ENCODE measurements around the gene ADAMTS1. TPM values are rescaled to one million over a fixed set of nuclear protein-coding genes. Genes with fewer than 3 reads are reported as not detected.

The ADAMTS1 gene
- total RNA-seq, 1 donor: 589 TPM

DNA sequence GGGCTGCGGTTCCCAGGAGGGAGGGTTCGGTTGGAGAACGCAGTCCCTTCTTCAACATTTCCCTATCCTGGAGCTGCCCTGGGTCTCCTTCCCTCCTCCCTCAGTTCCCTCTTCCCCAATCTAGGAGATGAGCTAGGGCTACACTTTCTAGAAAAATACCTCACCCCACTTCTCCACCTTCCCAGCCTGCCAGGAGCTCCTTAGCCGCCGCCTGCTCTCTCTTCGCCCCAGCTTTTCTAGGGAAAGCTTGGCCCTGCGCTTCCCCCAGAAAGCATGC, 488 bp upstream of the ADAMTS1 start:
- TF ChIP-seq, protein P1, sequence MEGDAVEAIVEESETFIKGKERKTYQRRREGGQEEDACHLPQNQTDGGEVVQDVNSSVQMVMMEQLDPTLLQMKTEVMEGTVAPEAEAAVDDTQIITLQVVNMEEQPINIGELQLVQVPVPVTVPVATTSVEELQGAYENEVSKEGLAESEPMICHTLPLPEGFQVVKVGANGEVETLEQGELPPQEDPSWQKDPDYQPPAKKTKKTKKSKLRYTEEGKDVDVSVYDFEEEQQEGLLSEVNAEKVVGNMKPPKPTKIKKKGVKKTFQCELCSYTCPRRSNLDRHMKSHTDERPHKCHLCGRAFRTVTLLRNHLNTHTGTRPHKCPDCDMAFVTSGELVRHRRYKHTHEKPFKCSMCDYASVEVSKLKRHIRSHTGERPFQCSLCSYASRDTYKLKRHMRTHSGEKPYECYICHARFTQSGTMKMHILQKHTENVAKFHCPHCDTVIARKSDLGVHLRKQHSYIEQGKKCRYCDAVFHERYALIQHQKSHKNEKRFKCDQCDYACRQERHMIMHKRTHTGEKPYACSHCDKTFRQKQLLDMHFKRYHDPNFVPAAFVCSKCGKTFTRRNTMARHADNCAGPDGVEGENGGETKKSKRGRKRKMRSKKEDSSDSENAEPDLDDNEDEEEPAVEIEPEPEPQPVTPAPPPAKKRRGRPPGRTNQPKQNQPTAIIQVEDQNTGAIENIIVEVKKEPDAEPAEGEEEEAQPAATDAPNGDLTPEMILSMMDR (IDR thresholded peaks at IDR 0.05; ENCODE audit: insufficient read depth, low read depth, low read length): peak; percentile 16
- no peak for DNase-seq (ENCODE audit: low read depth)
- peak overlapping the region; percentile 99 for H3K4me3 ChIP-seq (ENCODE audit: low read depth, low read length)

DNA sequence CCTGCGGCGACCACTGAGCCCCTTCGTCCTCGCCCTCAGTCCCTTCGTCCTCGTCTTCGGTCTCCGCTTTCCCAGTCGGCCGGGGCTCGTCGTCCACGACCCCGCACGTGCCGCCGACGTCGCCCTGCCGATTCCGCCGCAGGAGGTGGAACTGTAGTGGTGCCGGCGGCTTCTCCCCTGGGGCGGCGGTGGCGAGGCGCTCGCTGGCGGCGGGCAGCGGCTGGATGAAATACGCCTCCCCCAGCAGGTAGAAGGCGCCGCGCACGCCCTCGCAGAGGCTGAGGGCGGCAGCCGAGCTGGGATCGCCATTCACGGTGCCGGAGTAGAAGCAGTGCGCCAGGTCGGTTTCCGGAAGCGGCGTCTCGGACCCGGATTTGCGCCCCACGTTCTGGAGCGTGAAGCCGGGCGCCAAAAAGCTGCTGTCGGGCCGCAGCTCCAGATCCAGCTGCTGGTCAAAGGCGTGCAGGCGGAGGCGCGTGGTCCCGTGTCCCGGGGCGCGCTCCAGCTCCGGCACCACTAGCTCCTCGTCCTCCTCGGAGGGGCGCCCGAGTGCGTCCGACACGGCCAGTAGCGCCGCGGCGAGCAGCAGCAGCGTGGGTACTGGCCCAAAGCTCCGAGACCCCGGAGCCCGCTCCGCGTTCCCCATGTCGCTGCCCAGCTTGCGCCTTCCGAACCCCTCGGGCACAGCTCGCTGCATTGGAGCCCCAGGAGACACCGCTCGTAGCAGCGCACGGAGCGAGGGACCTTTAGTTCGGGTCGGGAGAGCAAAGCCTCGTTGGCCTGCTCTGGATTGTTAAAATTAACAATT, 747 bp downstream of the ADAMTS1 start:
- TF ChIP-seq, protein P1 (IDR thresholded peaks at IDR 0.05; ENCODE audit: insufficient read depth, low read depth, low read length): peak; percentile 6
- H3K4me3 ChIP-seq (ENCODE audit: low read depth, low read length): peak overlapping the region; percentile 99
- DNase-seq (ENCODE audit: low read depth): no peak

DNA sequence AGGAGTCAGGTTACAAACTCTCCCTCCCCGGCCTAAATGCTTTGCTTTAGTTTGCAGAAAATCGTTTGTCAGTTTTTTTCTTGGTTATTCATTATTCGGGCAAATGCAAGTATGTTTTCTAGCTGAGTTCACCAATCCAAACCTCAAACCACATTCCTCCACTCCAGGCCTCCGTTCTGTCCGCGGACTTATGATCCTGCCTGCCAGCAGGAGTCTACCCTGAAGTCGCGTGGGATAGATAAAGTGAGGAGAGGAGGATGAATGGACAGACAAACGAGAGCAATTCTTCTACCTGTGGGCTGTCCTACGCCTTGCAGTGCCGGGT, 1.3 kb downstream of the ADAMTS1 start:
- H3K4me3 ChIP-seq (ENCODE audit: low read depth, low read length): peak overlapping the region; percentile 99
- TF ChIP-seq, protein P1 (IDR thresholded peaks at IDR 0.05; ENCODE audit: insufficient read depth, low read depth, low read length): no peak
- peak; percentile 43 for DNase-seq (ENCODE audit: low read depth)

DNA sequence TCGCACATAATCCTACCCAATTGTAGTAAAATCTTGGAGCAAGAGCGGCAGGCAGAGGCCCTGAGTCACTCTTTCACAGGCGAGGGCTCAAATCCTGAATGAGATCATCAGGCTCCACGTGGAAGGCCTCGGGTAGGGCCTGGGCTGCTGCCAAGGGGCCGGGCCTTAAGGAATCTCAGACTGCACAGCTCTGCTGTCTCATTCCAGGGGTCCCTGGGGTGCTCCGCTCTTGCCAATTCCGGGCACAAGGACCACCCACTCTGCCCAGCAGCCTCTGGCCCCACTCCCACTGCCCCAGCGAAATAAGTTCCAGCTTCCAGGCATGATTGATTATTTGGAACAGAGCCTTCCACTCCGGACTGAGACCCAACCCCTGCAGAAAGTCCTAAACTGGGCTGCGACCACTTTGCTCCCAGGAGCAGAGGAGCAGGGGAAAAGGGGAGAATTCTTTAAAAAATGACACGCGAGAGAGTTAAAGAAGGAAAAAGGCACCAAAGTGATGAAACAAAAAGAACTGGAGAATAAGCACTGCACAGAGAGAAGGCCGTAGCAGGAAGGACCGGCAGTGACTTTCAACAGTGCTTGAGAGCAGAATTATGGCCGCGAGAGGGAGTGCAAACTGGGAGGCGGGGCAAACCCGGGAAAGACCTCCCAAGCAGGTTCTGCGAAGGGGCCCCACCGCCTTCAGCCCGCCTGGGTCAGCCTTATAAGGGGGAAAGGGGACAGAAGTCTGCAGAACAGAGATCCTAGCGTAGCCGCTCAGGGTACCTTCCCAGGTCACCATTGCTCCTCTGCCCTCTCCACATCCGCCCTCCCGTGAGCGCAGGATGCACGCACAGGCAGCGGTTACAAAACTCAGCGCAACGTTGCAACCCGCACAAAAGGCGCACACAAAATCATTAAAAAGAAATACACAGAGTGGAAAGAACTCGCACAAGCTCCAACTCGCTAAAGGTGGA, 2.0 kb downstream of the ADAMTS1 start:
- TF ChIP-seq, protein P1 (IDR thresholded peaks at IDR 0.05; ENCODE audit: insufficient read depth, low read depth, low read length): peak; percentile 32
- peak overlapping the region; percentile 99 for H3K4me3 ChIP-seq (ENCODE audit: low read depth, low read length)
- peak; percentile 95 for DNase-seq (ENCODE audit: low read depth)

DNA sequence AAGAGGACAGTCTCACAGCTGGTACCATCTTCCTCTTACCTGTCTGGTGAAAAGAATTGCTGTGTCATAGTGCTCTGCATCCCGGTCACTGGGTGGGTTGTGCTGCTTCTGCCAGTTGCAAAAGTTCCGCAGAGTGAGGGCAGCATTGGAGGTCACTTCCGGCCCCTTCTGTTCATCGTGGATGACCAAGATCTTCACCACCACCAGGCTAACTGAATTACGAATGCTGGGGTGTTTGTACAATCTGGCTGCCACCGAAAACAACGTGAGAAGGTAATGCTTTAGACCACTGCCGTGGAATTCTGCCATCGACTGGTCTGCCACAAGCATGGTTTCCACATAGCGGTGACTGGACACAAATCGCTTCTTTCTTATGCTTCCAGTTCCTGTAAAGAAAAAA, 2.9 kb downstream of the ADAMTS1 start:
- H3K4me3 ChIP-seq (ENCODE audit: low read depth, low read length): peak overlapping the region; percentile 99
- TF ChIP-seq, protein P1 (IDR thresholded peaks at IDR 0.05; ENCODE audit: insufficient read depth, low read depth, low read length): no peak
- DNase-seq (ENCODE audit: low read depth): peak; percentile 62

- peak overlapping the region; percentile 99 for H3K4me3 ChIP-seq (ENCODE audit: low read depth, low read length)
- TF ChIP-seq, protein P1 (IDR thresholded peaks at IDR 0.05; ENCODE audit: insufficient read depth, low read depth, low read length): peak; percentile 11
- peak; percentile 91 for DNase-seq (ENCODE audit: low read depth)
Measured at GRCh38 chr21:26840912-26841311, 4.3 kb downstream of the ADAMTS1 start.
